OCI-LY7 (cell line): ENCODE results near the gene MRPL42.

ENCODE experiments used
- EZH2phosphoT487 ChIP-seq: fragments of 200-600 bp; sonication (generic); IDR thresholded peaks from 2 replicates; pipeline ENCODE4 v1.6.1; 2018; ENCODE audit warnings: low read depth, borderline replicate concordance, mild to moderate bottlenecking, mixed run types, antibody characterized with exemption, low read length, moderate library complexity, mixed read lengths
- TF ChIP-seq, protein P1 (sequence below): fragments of 200-600 bp; sonication (generic); conservative IDR thresholded peaks from 2 replicates; pipeline ENCODE4 v1.5.1; 2014; ENCODE audit warnings: mild to moderate bottlenecking, antibody characterized with exemption, low read length, moderate library complexity, mixed read lengths

DNA sequence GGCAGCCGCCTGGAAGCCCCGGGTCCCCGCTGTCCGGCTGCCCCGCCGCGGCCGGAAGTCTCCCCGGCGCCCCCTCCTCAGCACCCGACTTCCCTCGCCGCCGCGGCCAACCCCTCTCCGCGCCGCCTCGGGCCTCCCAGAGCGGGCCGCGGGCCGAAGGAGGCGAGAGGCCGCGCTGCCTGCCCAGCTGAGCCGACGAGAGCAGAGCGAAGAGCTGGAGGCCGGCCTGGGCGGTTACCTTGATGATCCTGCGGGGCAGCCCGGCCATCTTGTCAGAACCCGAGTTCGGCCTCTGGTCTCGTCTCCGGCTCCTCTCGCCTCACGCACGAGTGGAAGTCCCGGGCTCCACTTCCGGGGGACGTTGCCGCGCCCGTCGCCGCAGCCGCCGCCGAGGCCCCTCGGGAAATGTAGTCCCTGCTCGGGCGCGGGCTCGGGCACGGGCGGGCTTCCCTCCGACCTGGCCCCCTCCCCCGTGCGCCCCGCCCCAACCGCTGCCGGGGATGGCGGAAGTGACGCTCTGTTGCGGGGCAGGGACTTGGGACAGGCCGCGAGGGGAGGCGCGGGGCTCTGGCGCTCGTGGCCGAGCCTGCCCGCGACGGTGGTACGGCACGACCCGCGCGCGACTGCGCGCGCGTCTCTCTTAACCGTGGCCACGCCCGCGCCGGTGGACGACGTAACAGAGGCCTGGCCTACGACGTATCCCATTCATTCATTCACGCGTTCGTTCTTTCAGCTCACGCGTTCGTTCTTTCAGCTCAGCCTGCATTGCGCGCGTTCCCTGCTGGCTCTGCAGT lies 25.5 kb upstream of the MRPL42 start, which contains the start of gene UBE2N:
- TF ChIP-seq, protein P1, sequence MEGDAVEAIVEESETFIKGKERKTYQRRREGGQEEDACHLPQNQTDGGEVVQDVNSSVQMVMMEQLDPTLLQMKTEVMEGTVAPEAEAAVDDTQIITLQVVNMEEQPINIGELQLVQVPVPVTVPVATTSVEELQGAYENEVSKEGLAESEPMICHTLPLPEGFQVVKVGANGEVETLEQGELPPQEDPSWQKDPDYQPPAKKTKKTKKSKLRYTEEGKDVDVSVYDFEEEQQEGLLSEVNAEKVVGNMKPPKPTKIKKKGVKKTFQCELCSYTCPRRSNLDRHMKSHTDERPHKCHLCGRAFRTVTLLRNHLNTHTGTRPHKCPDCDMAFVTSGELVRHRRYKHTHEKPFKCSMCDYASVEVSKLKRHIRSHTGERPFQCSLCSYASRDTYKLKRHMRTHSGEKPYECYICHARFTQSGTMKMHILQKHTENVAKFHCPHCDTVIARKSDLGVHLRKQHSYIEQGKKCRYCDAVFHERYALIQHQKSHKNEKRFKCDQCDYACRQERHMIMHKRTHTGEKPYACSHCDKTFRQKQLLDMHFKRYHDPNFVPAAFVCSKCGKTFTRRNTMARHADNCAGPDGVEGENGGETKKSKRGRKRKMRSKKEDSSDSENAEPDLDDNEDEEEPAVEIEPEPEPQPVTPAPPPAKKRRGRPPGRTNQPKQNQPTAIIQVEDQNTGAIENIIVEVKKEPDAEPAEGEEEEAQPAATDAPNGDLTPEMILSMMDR: no peak
- TF ChIP-seq EZH2phosphoT487: no peak
